ENCODE measurements around the gene RNF26.

Gene RNF26

DNA sequence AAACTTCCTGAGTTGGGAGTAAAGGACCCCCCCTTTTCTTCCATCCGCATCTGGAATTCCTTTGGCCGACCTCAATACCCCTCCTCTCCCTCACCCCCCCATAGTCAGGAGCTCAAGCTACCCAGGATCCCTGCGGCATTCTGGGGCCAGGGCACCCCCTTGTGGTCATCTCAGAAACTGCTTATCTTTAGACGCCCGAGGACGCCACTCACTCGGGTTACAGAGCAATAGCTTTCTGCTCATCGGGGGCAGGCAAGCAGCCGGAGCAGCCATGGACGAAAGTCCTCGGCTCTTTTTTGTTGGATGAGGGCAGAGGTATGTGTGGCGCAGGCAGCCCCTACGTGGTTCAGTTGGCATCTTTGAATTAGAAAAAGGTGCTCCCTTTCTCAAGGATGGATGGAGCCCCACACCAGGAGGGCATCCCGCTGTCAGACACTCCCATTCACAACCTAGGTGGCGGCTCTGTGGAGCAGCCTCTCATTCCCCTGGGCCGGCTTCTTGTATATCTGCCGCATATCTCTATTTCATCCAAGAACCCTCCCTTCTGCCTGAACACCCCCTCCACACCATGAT lies 4.1 kb downstream of the RNF26 start (continued):
- TF ChIP-seq ZNF513 (tag by site-specific recombination; IDR thresholded peaks at IDR 0.05) (peak; percentile 67), ZNF223 (tag by site-specific recombination; IDR thresholded peaks at IDR 0.05) (no peak), ZIC2 (tag by site-specific recombination; IDR thresholded peaks at IDR 0.05) (no peak), SP3 (tag by site-specific recombination; IDR thresholded peaks at IDR 0.05) (no peak), HOXC10 (CRISPR knock-in tag; IDR thresholded peaks at IDR 0.05) (no peak), ZNF549 (tag by site-specific recombination; IDR thresholded peaks at IDR 0.05) (no peak), ZNF404 (tag by site-specific recombination; IDR thresholded peaks at IDR 0.05) (no peak), ZNF140 (tag by site-specific recombination; IDR thresholded peaks at IDR 0.05) (no peak), RBAK (tag by site-specific recombination; IDR thresholded peaks at IDR 0.05) (no peak), ZNF768 (tag by site-specific recombination; IDR thresholded peaks at IDR 0.05) (no peak), ZNF211 (tag by site-specific recombination; IDR thresholded peaks at IDR 0.05; ENCODE audit: low read depth) (no peak), ZFHX2 (tag by site-specific recombination; conservative IDR thresholded peaks at IDR 0.05) (no peak), ZNF354C (tag by site-specific recombination; IDR thresholded peaks at IDR 0.05; ENCODE audit: borderline replicate concordance, low read depth) (no peak), ZNF514 (tag by site-specific recombination; IDR thresholded peaks at IDR 0.05) (no peak), KLF7 (tag by site-specific recombination; IDR thresholded peaks at IDR 0.05; ENCODE audit: borderline replicate concordance) (no peak)
- TF ChIP-seq, protein P1, sequence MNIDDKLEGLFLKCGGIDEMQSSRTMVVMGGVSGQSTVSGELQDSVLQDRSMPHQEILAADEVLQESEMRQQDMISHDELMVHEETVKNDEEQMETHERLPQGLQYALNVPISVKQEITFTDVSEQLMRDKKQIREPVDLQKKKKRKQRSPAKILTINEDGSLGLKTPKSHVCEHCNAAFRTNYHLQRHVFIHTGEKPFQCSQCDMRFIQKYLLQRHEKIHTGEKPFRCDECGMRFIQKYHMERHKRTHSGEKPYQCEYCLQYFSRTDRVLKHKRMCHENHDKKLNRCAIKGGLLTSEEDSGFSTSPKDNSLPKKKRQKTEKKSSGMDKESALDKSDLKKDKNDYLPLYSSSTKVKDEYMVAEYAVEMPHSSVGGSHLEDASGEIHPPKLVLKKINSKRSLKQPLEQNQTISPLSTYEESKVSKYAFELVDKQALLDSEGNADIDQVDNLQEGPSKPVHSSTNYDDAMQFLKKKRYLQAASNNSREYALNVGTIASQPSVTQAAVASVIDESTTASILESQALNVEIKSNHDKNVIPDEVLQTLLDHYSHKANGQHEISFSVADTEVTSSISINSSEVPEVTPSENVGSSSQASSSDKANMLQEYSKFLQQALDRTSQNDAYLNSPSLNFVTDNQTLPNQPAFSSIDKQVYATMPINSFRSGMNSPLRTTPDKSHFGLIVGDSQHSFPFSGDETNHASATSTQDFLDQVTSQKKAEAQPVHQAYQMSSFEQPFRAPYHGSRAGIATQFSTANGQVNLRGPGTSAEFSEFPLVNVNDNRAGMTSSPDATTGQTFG (tag by site-specific recombination; IDR thresholded peaks at IDR 0.05; ENCODE audit: borderline replicate concordance): no peak
- TF ChIP-seq, protein P2, sequence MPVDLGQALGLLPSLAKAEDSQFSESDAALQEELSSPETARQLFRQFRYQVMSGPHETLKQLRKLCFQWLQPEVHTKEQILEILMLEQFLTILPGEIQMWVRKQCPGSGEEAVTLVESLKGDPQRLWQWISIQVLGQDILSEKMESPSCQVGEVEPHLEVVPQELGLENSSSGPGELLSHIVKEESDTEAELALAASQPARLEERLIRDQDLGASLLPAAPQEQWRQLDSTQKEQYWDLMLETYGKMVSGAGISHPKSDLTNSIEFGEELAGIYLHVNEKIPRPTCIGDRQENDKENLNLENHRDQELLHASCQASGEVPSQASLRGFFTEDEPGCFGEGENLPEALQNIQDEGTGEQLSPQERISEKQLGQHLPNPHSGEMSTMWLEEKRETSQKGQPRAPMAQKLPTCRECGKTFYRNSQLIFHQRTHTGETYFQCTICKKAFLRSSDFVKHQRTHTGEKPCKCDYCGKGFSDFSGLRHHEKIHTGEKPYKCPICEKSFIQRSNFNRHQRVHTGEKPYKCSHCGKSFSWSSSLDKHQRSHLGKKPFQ (tag by site-specific recombination; IDR thresholded peaks at IDR 0.05): no peak
- TF ChIP-seq, protein P3, sequence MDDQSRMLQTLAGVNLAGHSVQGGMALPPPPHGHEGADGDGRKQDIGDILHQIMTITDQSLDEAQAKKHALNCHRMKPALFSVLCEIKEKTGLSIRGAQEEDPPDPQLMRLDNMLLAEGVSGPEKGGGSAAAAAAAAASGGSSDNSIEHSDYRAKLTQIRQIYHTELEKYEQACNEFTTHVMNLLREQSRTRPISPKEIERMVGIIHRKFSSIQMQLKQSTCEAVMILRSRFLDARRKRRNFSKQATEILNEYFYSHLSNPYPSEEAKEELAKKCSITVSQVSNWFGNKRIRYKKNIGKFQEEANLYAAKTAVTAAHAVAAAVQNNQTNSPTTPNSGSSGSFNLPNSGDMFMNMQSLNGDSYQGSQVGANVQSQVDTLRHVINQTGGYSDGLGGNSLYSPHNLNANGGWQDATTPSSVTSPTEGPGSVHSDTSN (CRISPR knock-in tag; IDR thresholded peaks at IDR 0.05): no peak
- TF ChIP-seq, protein P4, sequence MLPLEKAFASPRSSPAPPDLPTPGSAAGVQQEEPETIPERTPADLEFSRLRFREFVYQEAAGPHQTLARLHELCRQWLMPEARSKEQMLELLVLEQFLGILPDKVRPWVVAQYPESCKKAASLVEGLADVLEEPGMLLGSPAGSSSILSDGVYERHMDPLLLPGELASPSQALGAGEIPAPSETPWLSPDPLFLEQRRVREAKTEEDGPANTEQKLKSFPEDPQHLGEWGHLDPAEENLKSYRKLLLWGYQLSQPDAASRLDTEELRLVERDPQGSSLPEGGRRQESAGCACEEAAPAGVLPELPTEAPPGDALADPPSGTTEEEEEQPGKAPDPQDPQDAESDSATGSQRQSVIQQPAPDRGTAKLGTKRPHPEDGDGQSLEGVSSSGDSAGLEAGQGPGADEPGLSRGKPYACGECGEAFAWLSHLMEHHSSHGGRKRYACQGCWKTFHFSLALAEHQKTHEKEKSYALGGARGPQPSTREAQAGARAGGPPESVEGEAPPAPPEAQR (tag by site-specific recombination; IDR thresholded peaks at IDR 0.05): no peak

Measured in HEK293 (cell line).